H9 (cell line): ENCODE data around the gene ATP6V1G3. TPM values are rescaled to one million over a fixed set of nuclear protein-coding genes. Genes with fewer than 3 reads are reported as not detected.
A peak's percentile ranks its signal among the peaks of the same experiment; 100 is the strongest.

Experiments used
- DNase-seq: peaks from one replicate; pipeline ENCODE4 v3.0.0-alpha.2; 2017
- H2AFZ ChIP-seq: one replicate; pipeline ENCODE4 v1.6.1; 2013; ENCODE audit warnings: mild to moderate bottlenecking, low read length, control low read depth, moderate library complexity
- H2AK5ac ChIP-seq: 2 replicates; pipeline ENCODE4 v1.6.1; 2013; ENCODE audit warnings: low read length, control low read depth, mixed read lengths; ENCODE audit not compliant: insufficient read length
- H2BK120ac ChIP-seq: one replicate; pipeline ENCODE4 v1.6.1; 2013; ENCODE audit warnings: low read depth, mild to moderate bottlenecking, low read length, control low read depth, inconsistent platforms; ENCODE audit not compliant: poor library complexity, severe bottlenecking
- H2BK12ac ChIP-seq: 2 replicates; pipeline ENCODE4 v1.6.1; 2013; ENCODE audit warnings: low read length, control low read depth, mixed read lengths, low read depth; ENCODE audit not compliant: insufficient read length
- H2BK15ac ChIP-seq: 2 replicates; pipeline ENCODE4 v1.6.1; 2013; ENCODE audit warnings: low read depth, low read length, control low read depth
- H2BK20ac ChIP-seq: one replicate; pipeline ENCODE4 v1.6.1; 2013; ENCODE audit warnings: low read depth, mild to moderate bottlenecking, low read length, control low read depth, inconsistent platforms; ENCODE audit not compliant: poor library complexity, severe bottlenecking
- H2BK5ac ChIP-seq: 2 replicates; pipeline ENCODE4 v1.6.1; 2013; ENCODE audit warnings: low read length, control low read depth, mixed read lengths; ENCODE audit not compliant: insufficient read length
- H3K14ac ChIP-seq: 2 replicates; pipeline ENCODE4 v1.6.1; 2013; ENCODE audit warnings: low read length, control low read depth; ENCODE audit not compliant: insufficient read depth
- H3K18ac ChIP-seq: 2 replicates; pipeline ENCODE4 v1.6.1; 2013; ENCODE audit warnings: low read depth, mild to moderate bottlenecking, mixed read lengths, low read length, control low read depth; ENCODE audit not compliant: insufficient read length
- H3K23ac ChIP-seq: 2 replicates; pipeline ENCODE4 v1.6.1; 2013; ENCODE audit warnings: low read length, control low read depth, mixed read lengths, low read depth; ENCODE audit not compliant: insufficient read length
- H3K23me2 ChIP-seq: 2 replicates; pipeline ENCODE4 v1.6.1; 2013; ENCODE audit warnings: low read depth, mild to moderate bottlenecking, mixed read lengths, low read length, control low read depth; ENCODE audit not compliant: insufficient read length, poor library complexity, severe bottlenecking
- H3K27ac ChIP-seq: 2 replicates; pipeline ENCODE4 v1.5.1; 2013; ENCODE audit warnings: low read length, control low read depth, mixed read lengths, low read depth; ENCODE audit not compliant: insufficient read length
- H3K27me3 ChIP-seq: 2 replicates; pipeline ENCODE4 v1.6.1; 2013; ENCODE audit warnings: low read length, control low read depth, inconsistent platforms; ENCODE audit not compliant: insufficient read depth
- H3K4ac ChIP-seq: 2 replicates; pipeline ENCODE4 v1.6.1; 2013; ENCODE audit warnings: low read depth, mild to moderate bottlenecking, control low read depth, inconsistent platforms, low read length, moderate library complexity
- H3K4me1 ChIP-seq: 2 replicates; pipeline ENCODE4 v1.6.1; 2013; ENCODE audit warnings: low read length, control low read depth, inconsistent platforms; ENCODE audit not compliant: insufficient read depth
- H3K4me2 ChIP-seq: 2 replicates; pipeline ENCODE4 v1.6.1; 2013; ENCODE audit warnings: low read length, control low read depth, mixed read lengths; ENCODE audit not compliant: insufficient read length, insufficient read depth
- H3K56ac ChIP-seq: 2 replicates; pipeline ENCODE4 v1.6.1; 2013; ENCODE audit warnings: low read depth, mild to moderate bottlenecking, mixed read lengths, low read length, control low read depth; ENCODE audit not compliant: insufficient read length
- H3K79me1 ChIP-seq: 2 replicates; pipeline ENCODE4 v1.6.1; 2013; ENCODE audit warnings: low read depth, mild to moderate bottlenecking, moderate library complexity, low read length, control low read depth, inconsistent platforms; ENCODE audit not compliant: insufficient read depth, poor library complexity, severe bottlenecking
- H3K79me2 ChIP-seq: 2 replicates; pipeline ENCODE4 v1.6.1; 2013; ENCODE audit warnings: low read length, control low read depth, inconsistent platforms; ENCODE audit not compliant: insufficient read depth
- H3K9ac ChIP-seq: 2 replicates; pipeline ENCODE4 v1.6.1; 2013; ENCODE audit warnings: low read length, control low read depth, mixed read lengths; ENCODE audit not compliant: insufficient read length; ENCODE audit errors: extremely low read depth
- H3K9me3 ChIP-seq: one replicate; pipeline ENCODE4 v1.6.1; 2013; ENCODE audit warnings: low read depth, low read length, inconsistent platforms; ENCODE audit not compliant: control insufficient read depth
- H3T11ph ChIP-seq: one replicate; pipeline ENCODE4 v1.6.1; 2013; ENCODE audit warnings: mild to moderate bottlenecking, low read length, control low read depth, inconsistent platforms
- H4K20me1 ChIP-seq: one replicate; pipeline ENCODE4 v1.6.1; 2013; ENCODE audit not compliant: control insufficient read depth, insufficient read length, insufficient read depth
- H4K5ac ChIP-seq: 2 replicates; pipeline ENCODE4 v1.6.1; 2013; ENCODE audit warnings: low read depth, mild to moderate bottlenecking, mixed read lengths, low read length, control low read depth; ENCODE audit not compliant: insufficient read length
- H4K8ac ChIP-seq: replicated peaks from 2 replicates; pipeline ENCODE4 v1.6.1; 2013; ENCODE audit warnings: low read length, control low read depth, mixed read lengths, low read depth; ENCODE audit not compliant: insufficient read length
- H4K91ac ChIP-seq: 2 replicates; pipeline ENCODE4 v1.6.1; 2013; ENCODE audit warnings: low read depth, mild to moderate bottlenecking, moderate library complexity, mixed read lengths, low read length, control low read depth; ENCODE audit not compliant: insufficient read length
- H3K27ac Mint-ChIP-seq, 3 experiments: 2 replicates in 2 of 3; 3 replicates in 1 of 3; pipeline ENCODE4 v1.8.0; 2020 to 2021; ENCODE audit warnings: mixed read lengths in 3 of 3, mild to moderate bottlenecking in 1 of 3, moderate library complexity in 1 of 3
- H3K27me3 Mint-ChIP-seq: 2 replicates; pipeline ENCODE4 v1.8.0; 2021; ENCODE audit warnings: low read depth, mild to moderate bottlenecking, moderate library complexity, mixed read lengths
- H3K36me3 Mint-ChIP-seq, 3 experiments: 2 replicates in 2 of 3; 3 replicates in 1 of 3; pipeline ENCODE4 v1.8.0; 2020 to 2021; ENCODE audit warnings: low read depth in 3 of 3, mixed read lengths in 3 of 3; ENCODE audit not compliant: insufficient read depth in 1 of 3
- H3K4me1 Mint-ChIP-seq, 2 experiments: 2 replicates each; pipeline ENCODE4 v1.8.0; 2020; ENCODE audit warnings: mixed read lengths in 2 of 2
- H3K4me3 Mint-ChIP-seq, 2 experiments: 2 replicates in 1 of 2; 3 replicates in 1 of 2; pipeline ENCODE4 v1.8.0; 2020 to 2021; ENCODE audit warnings: mild to moderate bottlenecking in 2 of 2, mixed read lengths in 2 of 2, moderate library complexity in 1 of 2
- H3K9me3 Mint-ChIP-seq, 2 experiments: 2 replicates in 1 of 2; 3 replicates in 1 of 2; pipeline ENCODE4 v1.8.0; 2020; ENCODE audit warnings: mild to moderate bottlenecking in 2 of 2, mixed read lengths in 2 of 2, moderate library complexity in 1 of 2
- CTCF ChIP-seq: fragments of 200-600 bp; sonication (generic); conservative IDR thresholded peaks from 3 replicates; pipeline ENCODE4 v1.8.0; 2021; ENCODE audit warnings: antibody characterized with exemption, mild to moderate bottlenecking
- WGBS: extraction: QIAGEN DNeasy Blood & Tissue Kit; methylation state at CpG from one replicate; pipeline ENCODE4 v1.1.7; 2013; ENCODE audit warnings: missing lambda C conversion rate, low lambda C conversion rate, mixed read lengths; ENCODE audit not compliant: insufficient read length; ENCODE audit errors: extremely low coverage; 5-methylcytosine and 5-hydroxymethylcytosine counted together
- total RNA-seq: library from RNA; stranded (reverse); gene quantifications from 2 replicates; pipeline ENCODE4 v1.2.1, GENCODE V29; 2021

The ATP6V1G3 gene
- total RNA-seq, 1 experiment from 2014 or later, result not detected

GRCh38 chr1:198491028-198491427, 49.5 kb downstream of the ATP6V1G3 start:
- H3K79me1 ChIP-seq, result no peaks in the 10 kb centered on the region
- H4K5ac ChIP-seq, result no peak overlapping the region
- H3K4me3 Mint-ChIP-seq, result no peak overlapping the region
- H3T11ph ChIP-seq, result no peak overlapping the region
- no peak overlapping the region for H4K8ac ChIP-seq
- no peaks in the 10 kb centered on the region for H3K23me2 ChIP-seq
- DNase-seq, result no peak
- no peak overlapping the region for H2BK120ac ChIP-seq
- H3K36me3 Mint-ChIP-seq, result no peaks in the 10 kb centered on the region
- H2AK5ac ChIP-seq, result no peak overlapping the region
- H3K79me2 ChIP-seq, result no peaks in the 10 kb centered on the region
- no peak overlapping the region for H3K27ac ChIP-seq
- no peaks in the 10 kb centered on the region for H4K20me1 ChIP-seq
- no peak overlapping the region for H2AFZ ChIP-seq
- TF ChIP-seq CTCF, result no peak
- 0 out of 7 replicates have a peak overlapping the region, but pooled peaks of 1 of the 3 experiments have one; percentile 8 for H3K27ac Mint-ChIP-seq
- H2BK20ac ChIP-seq, result no peak overlapping the region
- H4K91ac ChIP-seq, result no peak overlapping the region
- no peak overlapping the region for H2BK5ac ChIP-seq
- no peaks in the 10 kb centered on the region; a peak in 1 of 4 replicates for H3K4me1 Mint-ChIP-seq
- no peak overlapping the region for H2BK15ac ChIP-seq
- no peak overlapping the region for H3K4me2 ChIP-seq
- H3K27me3 Mint-ChIP-seq, result no peaks in the 10 kb centered on the region
- no peaks in the 10 kb centered on the region for H3K9me3 Mint-ChIP-seq
- H3K56ac ChIP-seq, result no peak overlapping the region
- no CpG with 5 or more reads among the region's 6 CpGs for WGBS
- H3K18ac ChIP-seq, result no peak overlapping the region
- no peak overlapping the region for H3K4ac ChIP-seq
- no peak overlapping the region for H3K9ac ChIP-seq
- H3K9me3 ChIP-seq, result no peaks in the 10 kb centered on the region
- H3K4me1 ChIP-seq, result no peaks in the 10 kb centered on the region
- H3K27me3 ChIP-seq, result no peaks in the 10 kb centered on the region
- H2BK12ac ChIP-seq, result no peak overlapping the region
- H3K14ac ChIP-seq, result no peak overlapping the region
- H3K23ac ChIP-seq, result no peak overlapping the region
